Spleen (tissue), 11 donors: Measurements from ENCODE around the gene HSPA12A. TPM values are rescaled to one million over a fixed set of nuclear protein-coding genes. Genes with fewer than 3 reads are reported as not detected.

Source experiments
- DNase-seq: peaks from one replicate; pipeline ENCODE4 v3.0.0-alpha.2; 2020
- H3K27ac ChIP-seq, 8 donors: fragments of 200-600 bp; sonication (generic) in 7 of 8; 1 replicate in 4 of 8; 2 replicates in 4 of 8; pipeline versions ENCODE4 v1.5.0 to v1.8.0; 2016 to 2021; ENCODE audit warnings: inconsistent platforms in 4 of 8, mild to moderate bottlenecking in 4 of 8, moderate library complexity in 1 of 8
- H3K27me3 ChIP-seq, 7 donors: fragments of 200-600 bp; sonication (generic) in 6 of 7; replicated peaks in 1 of 7; 1 replicate in 4 of 7; 2 replicates in 3 of 7; pipeline versions ENCODE4 v1.5.0 to v1.8.0; 2016 to 2021; ENCODE audit warnings: inconsistent platforms in 3 of 7, mild to moderate bottlenecking in 1 of 7
- H3K36me3 ChIP-seq, 6 donors: fragments of 200-600 bp; sonication (generic) in 5 of 6; 1 replicate in 4 of 6; 2 replicates in 2 of 6; pipeline versions ENCODE4 v1.5.0 to v1.8.0; 2016 to 2021; ENCODE audit warnings: inconsistent platforms in 2 of 6
- H3K4me1 ChIP-seq, 6 donors: fragments of 200-600 bp; sonication (generic) in 5 of 6; 1 replicate in 3 of 6; 2 replicates in 3 of 6; pipeline versions ENCODE4 v1.5.0 to v1.8.0; 2016 to 2021; ENCODE audit warnings: inconsistent platforms in 3 of 6
- H3K4me3 ChIP-seq, 8 donors: fragments of 200-600 bp; sonication (generic) in 7 of 8; 1 replicate in 4 of 8; 2 replicates in 4 of 8; pipeline versions ENCODE4 v1.5.0 to v1.8.0; 2016 to 2021; ENCODE audit warnings: inconsistent platforms in 4 of 8, mild to moderate bottlenecking in 4 of 8, moderate library complexity in 2 of 8
- H3K9me3 ChIP-seq, 8 donors: fragments of 200-600 bp; sonication (generic) in 7 of 8; 1 replicate in 4 of 8; 2 replicates in 4 of 8; pipeline versions ENCODE4 v1.5.0 to v1.8.0; 2016 to 2021; ENCODE audit warnings: inconsistent platforms in 4 of 8
- POLR2A ChIP-seq, 3 donors: fragments of 450-650 bp; IDR thresholded peaks; one replicate each; pipeline ENCODE4 v1.5.1; 2017; ENCODE audit warnings: antibody characterized with exemption in 3 of 3, mild to moderate bottlenecking in 1 of 3
- POLR2AphosphoS5 ChIP-seq, 3 donors: sonication (generic); formaldehyde crosslinking; IDR thresholded peaks; one replicate each; pipeline ENCODE4 v1.5.1; 2017; ENCODE audit warnings: antibody characterized with exemption in 3 of 3
- WGBS, 5 donors: extraction: QIAGEN DNeasy Blood & Tissue Kit in 3 of 5; methylation state at CpG; one replicate each; pipeline versions ENCODE4 v1.1.5 to v1.1.7; 2013 to 2018; 5-methylcytosine and 5-hydroxymethylcytosine counted together
- intact Hi-C: fragments of 100-400 bp; cut with DNase I; formaldehyde crosslinking; loops from one replicate; pipeline ENCODE4 v1.15.0; 2023; ENCODE audit warnings: low total_unique reads
- polyA plus RNA-seq, 3 donors: library from polyadenylated mRNA; stranded (reverse); fragments of 200-250 nt; gene quantifications; one replicate each; pipeline ENCODE4 v1.2.1, GENCODE V29; 2013
- total RNA-seq, 7 donors: library from RNA; depleted of rRNA in 3 of 7; stranded (reverse); fragments of >200 nt in 3 of 7; fragmentation: NEBNext Ultra II Directional in 4 of 7; extraction: Animal tissue kit (Norgen Biotek cat#: 25700) in 4 of 7; gene quantifications; one replicate each; pipeline versions ENCODE4 v1.1.0 to v1.2.1, GENCODE V29; 2016 to 2021
- TF ChIP-seq, protein P1 (sequence below), 11 experiments: fragments of 200-600 bp in 7 of 11; fragments of 450-650 bp in 4 of 11; sonication (generic) in 4 of 11; IDR thresholded peaks in 8 of 11; conservative IDR thresholded peaks in 3 of 11; 1 replicate in 7 of 11; 2 replicates in 4 of 11; pipeline versions ENCODE4 v1.4.0 to v1.8.0; 2016 to 2021; ENCODE audit warnings: antibody characterized with exemption in 11 of 11, inconsistent platforms in 4 of 11, mild to moderate bottlenecking in 1 of 11
- donor health status: healthy with polysubstance abuse.
- donor health status: DM: no; HTN: no; CAD: no; lungs with moderate emphysema.
- donor health status: DM: no; HTN: no; CAD: no.
- donor health status: Bipolar disorder and iron deficiency.
- donor health status: healthy.
- donor health status: DM: no; HTN: no; CAD: no.
- donor health status: DM: yes; HTN: yes; CAD: no.

HSPA12A gene
- total and polyA plus RNA-seq, 10 donors, result 1.5 to 16.5 (median 6.9) TPM

- peaks cover 0 to 51% (median 19%) of the 10 kb centered on the region in 6 donors for H3K4me1 ChIP-seq
- 60 to 67% (median 66%) methylated on average over 7 of the region's 7 CpGs for WGBS, 5 donors
Observed at GRCh38 chr10:116720668-116721546, 21.5 kb downstream of the HSPA12A start.

GRCh38 chr10:116720241-116720643, 22.1 kb downstream of the HSPA12A start:
- DNase-seq, result peak; percentile 69
- intact Hi-C loops, result no loop called here

More at GRCh38 chr10:116720668-116721546, 21.5 kb downstream of the HSPA12A start:
- no peaks in the 10 kb centered on the region for H3K9me3 ChIP-seq
- intact Hi-C loops, result no loop called here
- no peak for DNase-seq
- TF ChIP-seq POLR2AphosphoS5 (IDR thresholded peaks at IDR 0.05) (no peak), POLR2A (IDR thresholded peaks at IDR 0.05) (no peak)
- TF ChIP-seq, protein P1, sequence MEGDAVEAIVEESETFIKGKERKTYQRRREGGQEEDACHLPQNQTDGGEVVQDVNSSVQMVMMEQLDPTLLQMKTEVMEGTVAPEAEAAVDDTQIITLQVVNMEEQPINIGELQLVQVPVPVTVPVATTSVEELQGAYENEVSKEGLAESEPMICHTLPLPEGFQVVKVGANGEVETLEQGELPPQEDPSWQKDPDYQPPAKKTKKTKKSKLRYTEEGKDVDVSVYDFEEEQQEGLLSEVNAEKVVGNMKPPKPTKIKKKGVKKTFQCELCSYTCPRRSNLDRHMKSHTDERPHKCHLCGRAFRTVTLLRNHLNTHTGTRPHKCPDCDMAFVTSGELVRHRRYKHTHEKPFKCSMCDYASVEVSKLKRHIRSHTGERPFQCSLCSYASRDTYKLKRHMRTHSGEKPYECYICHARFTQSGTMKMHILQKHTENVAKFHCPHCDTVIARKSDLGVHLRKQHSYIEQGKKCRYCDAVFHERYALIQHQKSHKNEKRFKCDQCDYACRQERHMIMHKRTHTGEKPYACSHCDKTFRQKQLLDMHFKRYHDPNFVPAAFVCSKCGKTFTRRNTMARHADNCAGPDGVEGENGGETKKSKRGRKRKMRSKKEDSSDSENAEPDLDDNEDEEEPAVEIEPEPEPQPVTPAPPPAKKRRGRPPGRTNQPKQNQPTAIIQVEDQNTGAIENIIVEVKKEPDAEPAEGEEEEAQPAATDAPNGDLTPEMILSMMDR (IDR thresholded peaks at IDR 0.05 in 8 of 11, conservative IDR thresholded peaks at IDR 0.05 in 3 of 11), result no peak
- H3K27me3 ChIP-seq, result peaks cover 0 to 44% (median 0%) of the 10 kb centered on the region in 7 donors
- no peak overlapping the region for H3K27ac ChIP-seq
- no peak overlapping the region for H3K4me3 ChIP-seq
- no peaks in the 10 kb centered on the region for H3K36me3 ChIP-seq

DNA sequence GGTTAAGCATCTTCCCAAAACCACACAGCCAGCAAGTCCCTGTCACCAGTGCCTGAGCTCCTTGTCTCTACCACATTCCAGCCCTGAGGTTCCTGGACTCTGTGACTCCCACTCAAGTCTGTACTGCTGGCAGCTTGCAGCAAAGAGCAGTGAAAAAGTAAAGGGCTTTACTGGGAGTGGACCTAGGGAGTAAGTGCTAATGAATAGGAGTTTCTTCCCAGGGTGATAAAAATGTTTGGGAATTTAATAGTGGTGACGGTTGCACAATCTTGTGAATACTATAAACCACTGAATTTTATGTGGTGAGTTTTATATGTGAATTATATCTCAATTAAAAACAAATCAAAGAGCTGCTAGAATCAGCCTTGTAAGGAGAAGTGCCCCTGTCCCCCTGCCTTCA, 22.6 kb downstream of the HSPA12A start:
- Histone ChIP-seq H3K27me3 (peaks cover 0 to 36% (median 0%) of the 10 kb centered on the region in 7 donors), H3K27ac (no peak overlapping the region), H3K4me3 (no peak overlapping the region), H3K4me1 (peaks cover 0 to 54% (median 19%) of the 10 kb centered on the region in 6 donors), H3K9me3 (no peaks in the 10 kb centered on the region), H3K36me3 (no peaks in the 10 kb centered on the region)
- intact Hi-C loops, result no loop called here
- DNase-seq, result no peak
- TF ChIP-seq POLR2A (IDR thresholded peaks at IDR 0.05) (no peak), POLR2AphosphoS5 (IDR thresholded peaks at IDR 0.05) (no peak)
- TF ChIP-seq, protein P1 (IDR thresholded peaks at IDR 0.05 in 8 of 11, conservative IDR thresholded peaks at IDR 0.05 in 3 of 11), result no peak
- WGBS, 5 donors, result 68 to 83% (median 74%) methylated on average over 1 of the region's 1 CpG

More at GRCh38 chr10:116720241-116720643, 22.1 kb downstream of the HSPA12A start:
- TF ChIP-seq, protein P1 (IDR thresholded peaks at IDR 0.05 in 8 of 11, conservative IDR thresholded peaks at IDR 0.05 in 3 of 11), result no peak
- TF ChIP-seq POLR2AphosphoS5 (IDR thresholded peaks at IDR 0.05) (no peak), POLR2A (IDR thresholded peaks at IDR 0.05) (no peak)
- Histone ChIP-seq H3K4me3 (no peak overlapping the region), H3K9me3 (no peaks in the 10 kb centered on the region), H3K27ac (no peak overlapping the region), H3K4me1 (peaks cover 0 to 54% (median 19%) of the 10 kb centered on the region in 6 donors), H3K27me3 (peaks cover 0 to 39% (median 0%) of the 10 kb centered on the region in 7 donors), H3K36me3 (no peaks in the 10 kb centered on the region)
- 64 to 74% (median 70%) methylated on average over 5 to 7 of the region's 7 CpGs for WGBS, 5 donors

DNA sequence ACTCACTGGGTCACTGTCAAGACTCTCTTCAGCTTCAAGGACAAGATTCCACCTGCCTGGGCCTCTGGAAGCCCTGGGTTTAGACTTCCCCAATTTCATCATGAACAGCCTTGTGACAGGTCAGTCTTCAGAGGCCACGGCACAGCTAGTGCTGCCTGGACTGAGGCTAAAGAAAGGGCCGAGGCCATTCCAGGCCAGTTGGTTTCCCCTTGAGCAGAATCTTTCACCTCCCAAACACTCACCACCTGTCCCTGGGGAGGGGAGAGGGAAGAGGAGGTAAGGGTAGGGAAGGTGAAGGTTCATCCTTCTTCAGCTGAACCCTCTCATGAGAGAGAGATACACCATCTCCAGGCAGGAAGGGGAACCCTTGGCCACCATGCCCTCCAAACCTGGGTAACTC, 24.3 kb downstream of the HSPA12A start:
- 73 to 100% (median 80%) methylated on average over 1 to 2 of the region's 2 CpGs for WGBS, 5 donors

More for the DNA sequence above, 24.3 kb downstream of the HSPA12A start:
- no peak overlapping the region for H3K4me3 ChIP-seq
- intact Hi-C loops, result no loop called here
- no peak overlapping the region for H3K27ac ChIP-seq
- H3K27me3 ChIP-seq, result peaks cover 0 to 36% (median 0%) of the 10 kb centered on the region in 7 donors
- H3K4me1 ChIP-seq, result peaks cover 0 to 54% (median 15%) of the 10 kb centered on the region in 6 donors
- no peaks in the 10 kb centered on the region for H3K36me3 ChIP-seq
- no peaks in the 10 kb centered on the region for H3K9me3 ChIP-seq
- peak; percentile 57 for DNase-seq
- TF ChIP-seq, protein P1 (IDR thresholded peaks at IDR 0.05 in 8 of 11, conservative IDR thresholded peaks at IDR 0.05 in 3 of 11), result no peak
- TF ChIP-seq POLR2A (IDR thresholded peaks at IDR 0.05) (no peak), POLR2AphosphoS5 (IDR thresholded peaks at IDR 0.05) (no peak)
